ENCODE results near the gene PLCL2.

- TF ChIP-seq CTCF (IDR thresholded peaks at IDR 0.05; ENCODE audit: low read length), result no peak
- TF ChIP-seq EZH2 (optimal IDR thresholded peaks at IDR 0.05; ENCODE audit: low read depth, low read length), result no peak
- TF ChIP-seq EZH2phosphoT487 (IDR thresholded peaks at IDR 0.05; ENCODE audit: low read length), result no peak
Observed at GRCh38 chr3:16906682-16907081, 21.9 kb downstream of the PLCL2 start.
